HepG2 (cell line): ENCODE data around the gene DCAF7. TPM values are rescaled to one million over a fixed set of nuclear protein-coding genes. Genes with fewer than 3 reads are reported as not detected.

Experiments used
- CBX5 ChIP-seq: sonication (generic); formaldehyde crosslinking; IDR thresholded peaks from 2 replicates; pipeline ENCODE4 v1.4.0; 2020; ENCODE audit warnings: missing genetic modification reagents, borderline replicate concordance
- DNMT3B ChIP-seq: conservative IDR thresholded peaks from 2 replicates; pipeline ENCODE4 v1.6.1; 2016; ENCODE audit warnings: missing biosample characterization, control low read depth
- GTF2F1 ChIP-seq: fragments of 150-350 bp; IDR thresholded peaks from 2 replicates; pipeline ENCODE4 v1.6.1; 2014; ENCODE audit warnings: low read length
- MXD4 ChIP-seq: IDR thresholded peaks from 2 replicates; pipeline ENCODE4 v1.6.1; 2016; ENCODE audit warnings: mild to moderate bottlenecking, missing biosample characterization, missing genetic modification reagents
- PHF5A ChIP-seq: IDR thresholded peaks from one replicate; pipeline ENCODE4 v1.6.1; 2018; ENCODE audit warnings: low read depth, missing genetic modification reagents; ENCODE audit not compliant: unreplicated experiment
- PTBP1 ChIP-seq: fragments of 200-400 bp; formaldehyde crosslinking; IDR thresholded peaks from 2 replicates; pipeline ENCODE4 v1.6.1; 2018; ENCODE audit warnings: low read length, low read depth; ENCODE audit not compliant: poor library complexity, severe bottlenecking
- RFX5 ChIP-seq: IDR thresholded peaks from 2 replicates; pipeline ENCODE4 v1.6.1; 2011; ENCODE audit warnings: low read depth, low read length, improper control_type of control experiment
- TBX3 ChIP-seq: fragments of 450-650 bp; IDR thresholded peaks from 2 replicates; pipeline ENCODE4 v1.6.1; 2017; ENCODE audit warnings: antibody characterized with exemption, mild to moderate bottlenecking, inconsistent platforms, borderline replicate concordance
- TOE1 ChIP-seq: sonication (generic); formaldehyde crosslinking; IDR thresholded peaks from 2 replicates; pipeline ENCODE4 v1.4.0; 2020; ENCODE audit warnings: mild to moderate bottlenecking, missing genetic modification reagents
- ZMAT5 ChIP-seq: sonication (generic); formaldehyde crosslinking; IDR thresholded peaks from 2 replicates; pipeline ENCODE4 v1.5.0; 2020; ENCODE audit warnings: mild to moderate bottlenecking, low read depth, missing genetic modification reagents, borderline replicate concordance
- ZNF138 ChIP-seq: sonication (generic); formaldehyde crosslinking; IDR thresholded peaks from 2 replicates; pipeline ENCODE4 v1.5.0; 2020; ENCODE audit warnings: mild to moderate bottlenecking, low read depth, missing genetic modification reagents
- ZNF335 ChIP-seq: sonication (generic); formaldehyde crosslinking; IDR thresholded peaks from 2 replicates; pipeline ENCODE4 v1.4.0; 2020; ENCODE audit warnings: missing genetic modification reagents
- ZNF343 ChIP-seq: sonication (generic); formaldehyde crosslinking; IDR thresholded peaks from 2 replicates; pipeline ENCODE4 v1.4.0; 2020; ENCODE audit warnings: mild to moderate bottlenecking, missing genetic modification reagents
- ZNF354B ChIP-seq: sonication (generic); formaldehyde crosslinking; IDR thresholded peaks from 2 replicates; pipeline ENCODE4 v1.8.0; 2022; ENCODE audit warnings: mild to moderate bottlenecking, missing genetic modification reagents
- ZNF547 ChIP-seq: sonication (generic); formaldehyde crosslinking; IDR thresholded peaks from 2 replicates; pipeline ENCODE4 v1.5.1; 2020; ENCODE audit warnings: mild to moderate bottlenecking, missing genetic modification reagents
- ZNF552 ChIP-seq: sonication (generic); formaldehyde crosslinking; IDR thresholded peaks from 2 replicates; pipeline ENCODE4 v1.9.0; 2022; ENCODE audit warnings: missing genetic modification reagents, mild to moderate bottlenecking, borderline replicate concordance
- polyA plus RNA-seq, 8 experiments: library from polyadenylated mRNA; depleted of rRNA in 3 of 8; stranded (reverse) in 7 of 8; unstranded in 1 of 8; fragments of >200 nt; fragmentation: Illumina TruSeq in 4 of 8; extraction: Trizol in 4 of 8; gene quantifications; 2 replicates each; pipeline versions ENCODE4 v1.2.1 to v1.2.3, GENCODE V29; 2011 to 2016; ENCODE audit warnings: low read depth in 4 of 8, missing spikeins in 1 of 8, mixed read lengths in 1 of 8; ENCODE audit not compliant: insufficient read depth in 1 of 8
- total RNA-seq, 5 experiments: library from RNA; depleted of rRNA; stranded (reverse); fragments of >200 nt; fragmentation: Illumina TruSeq; extraction: Trizol; gene quantifications; 2 replicates each; pipeline ENCODE4 v1.2.3, GENCODE V29; 2016; ENCODE audit warnings: low read depth in 1 of 5
- TF ChIP-seq, protein P1 (sequence below): sonication (generic); formaldehyde crosslinking; IDR thresholded peaks from 2 replicates; pipeline ENCODE4 v1.4.0; 2020; ENCODE audit warnings: low read depth, missing genetic modification reagents
- TF ChIP-seq, protein P2 (sequence below): sonication (generic); formaldehyde crosslinking; IDR thresholded peaks from 2 replicates; pipeline ENCODE4 v1.8.1; 2022; ENCODE audit warnings: mild to moderate bottlenecking, missing genetic modification reagents

DCAF7 gene
- total and polyA plus RNA-seq, 2 of the 13 experiments (the other 11 are each of a cell fraction or from before 2014, with no cell fraction given): 55.2 to 73.4 TPM

- TF ChIP-seq ZMAT5 (CRISPR knock-in tag) (no peak), TBX3 (peak; percentile 95; the same call in 1 of the 2 replicates), ZNF343 (CRISPR knock-in tag) (peak; percentile 71; the same call in 1 of the 2 replicates), ZNF138 (CRISPR knock-in tag) (no peak; the same call in 1 of the 2 replicates), TOE1 (CRISPR knock-in tag) (no peak; the same call in 1 of the 2 replicates), ZNF547 (CRISPR knock-in tag) (peak; percentile 98), PHF5A (CRISPR knock-in tag) (peak; percentile 52), GTF2F1 (no peak), CBX5 (CRISPR knock-in tag) (no peak), ZNF552 (CRISPR knock-in tag) (peak; percentile 51; the same call in 1 of the 2 replicates), RFX5 (peak; percentile 41; the same call in 1 of the 2 replicates), PTBP1 (no peak), MXD4 (no peak; the same call in none of the 2 replicates), ZNF354B (CRISPR knock-in tag) (no peak), DNMT3B (CRISPR knock-in tag) (no peak), ZNF335 (CRISPR knock-in tag) (peak; percentile 73; the same call in 1 of the 2 replicates)
- TF ChIP-seq, protein P1, sequence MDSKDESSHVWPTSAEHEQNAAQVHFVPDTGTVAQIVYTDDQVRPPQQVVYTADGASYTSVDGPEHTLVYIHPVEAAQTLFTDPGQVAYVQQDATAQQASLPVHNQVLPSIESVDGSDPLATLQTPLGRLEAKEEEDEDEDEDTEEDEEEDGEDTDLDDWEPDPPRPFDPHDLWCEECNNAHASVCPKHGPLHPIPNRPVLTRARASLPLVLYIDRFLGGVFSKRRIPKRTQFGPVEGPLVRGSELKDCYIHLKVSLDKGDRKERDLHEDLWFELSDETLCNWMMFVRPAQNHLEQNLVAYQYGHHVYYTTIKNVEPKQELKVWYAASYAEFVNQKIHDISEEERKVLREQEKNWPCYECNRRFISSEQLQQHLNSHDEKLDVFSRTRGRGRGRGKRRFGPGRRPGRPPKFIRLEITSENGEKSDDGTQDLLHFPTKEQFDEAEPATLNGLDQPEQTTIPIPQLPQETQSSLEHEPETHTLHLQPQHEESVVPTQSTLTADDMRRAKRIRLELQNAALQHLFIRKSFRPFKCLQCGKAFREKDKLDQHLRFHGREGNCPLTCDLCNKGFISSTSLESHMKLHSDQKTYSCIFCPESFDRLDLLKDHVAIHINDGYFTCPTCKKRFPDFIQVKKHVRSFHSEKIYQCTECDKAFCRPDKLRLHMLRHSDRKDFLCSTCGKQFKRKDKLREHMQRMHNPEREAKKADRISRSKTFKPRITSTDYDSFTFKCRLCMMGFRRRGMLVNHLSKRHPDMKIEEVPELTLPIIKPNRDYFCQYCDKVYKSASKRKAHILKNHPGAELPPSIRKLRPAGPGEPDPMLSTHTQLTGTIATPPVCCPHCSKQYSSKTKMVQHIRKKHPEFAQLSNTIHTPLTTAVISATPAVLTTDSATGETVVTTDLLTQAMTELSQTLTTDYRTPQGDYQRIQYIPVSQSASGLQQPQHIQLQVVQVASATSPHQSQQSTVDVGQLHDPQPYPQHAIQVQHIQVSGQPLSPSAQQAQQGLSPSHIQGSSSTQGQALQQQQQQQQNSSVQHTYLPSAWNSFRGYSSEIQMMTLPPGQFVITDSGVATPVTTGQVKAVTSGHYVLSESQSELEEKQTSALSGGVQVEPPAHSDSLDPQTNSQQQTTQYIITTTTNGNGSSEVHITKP (CRISPR knock-in tag): no peak
- TF ChIP-seq, protein P2, sequence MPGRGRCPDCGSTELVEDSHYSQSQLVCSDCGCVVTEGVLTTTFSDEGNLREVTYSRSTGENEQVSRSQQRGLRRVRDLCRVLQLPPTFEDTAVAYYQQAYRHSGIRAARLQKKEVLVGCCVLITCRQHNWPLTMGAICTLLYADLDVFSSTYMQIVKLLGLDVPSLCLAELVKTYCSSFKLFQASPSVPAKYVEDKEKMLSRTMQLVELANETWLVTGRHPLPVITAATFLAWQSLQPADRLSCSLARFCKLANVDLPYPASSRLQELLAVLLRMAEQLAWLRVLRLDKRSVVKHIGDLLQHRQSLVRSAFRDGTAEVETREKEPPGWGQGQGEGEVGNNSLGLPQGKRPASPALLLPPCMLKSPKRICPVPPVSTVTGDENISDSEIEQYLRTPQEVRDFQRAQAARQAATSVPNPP (CRISPR knock-in tag): no peak
Measured at GRCh38 chr17:63621684-63622573, 71.7 kb downstream of the DCAF7 start, which contains the start of gene MAP3K3 (continued).
